Ishikawa (cell line): ENCODE data around the gene CAND1.

Experiments used
- CEBPB ChIP-seq: IDR thresholded peaks from 2 replicates; pipeline ENCODE4 v1.6.1; 2012
- CREB1 ChIP-seq: IDR thresholded peaks from 2 replicates; pipeline ENCODE4 v1.6.1; 2012; ENCODE audit warnings: low read depth
- EGR1 ChIP-seq: IDR thresholded peaks from 2 replicates; pipeline ENCODE4 v1.6.1; 2012
- EP300 ChIP-seq: IDR thresholded peaks from 2 replicates; pipeline ENCODE4 v1.6.1; 2012; ENCODE audit warnings: borderline replicate concordance
- FOXM1 ChIP-seq: IDR thresholded peaks from 2 replicates; pipeline ENCODE4 v1.6.1; 2012; ENCODE audit warnings: low read depth, borderline replicate concordance
- MAX ChIP-seq: IDR thresholded peaks from 2 replicates; pipeline ENCODE4 v1.6.1; 2012
- RAD21 ChIP-seq: IDR thresholded peaks from 2 replicates; pipeline ENCODE4 v1.6.1; 2012; ENCODE audit warnings: low read depth
- REST ChIP-seq: IDR thresholded peaks from 2 replicates; pipeline ENCODE4 v1.6.1; 2012; ENCODE audit warnings: low read depth, mild to moderate bottlenecking
- TAF1 ChIP-seq: IDR thresholded peaks from 2 replicates; pipeline ENCODE4 v1.6.1; 2012; ENCODE audit warnings: low read depth, mild to moderate bottlenecking
- TEAD4 ChIP-seq: IDR thresholded peaks from 2 replicates; pipeline ENCODE4 v1.6.1; 2012
- USF1 ChIP-seq: IDR thresholded peaks from 2 replicates; pipeline ENCODE4 v1.6.1; 2012
- YY1 ChIP-seq: IDR thresholded peaks from 2 replicates; pipeline ENCODE4 v1.6.1; 2012; ENCODE audit warnings: low read depth
- ZBTB7A ChIP-seq: IDR thresholded peaks from 2 replicates; pipeline ENCODE4 v1.6.1; 2012; ENCODE audit warnings: low read depth

GRCh38 chr12:67274186-67274585, 5.0 kb downstream of the CAND1 start:
- TF ChIP-seq RAD21 (no peak), USF1 (no peak), MAX (no peak), EP300 (no peak), YY1 (no peak), ZBTB7A (no peak), EGR1 (no peak), TEAD4 (no peak), FOXM1 (no peak), CREB1 (no peak), REST (no peak), TAF1 (no peak), CEBPB (no peak)
